ENCODE measurements around the gene VSNL1.

- TF ChIP-seq EZH2 (IDR thresholded peaks at IDR 0.05; ENCODE audit: low read length, unreplicated experiment): no peak
- no peak for TF ChIP-seq EZH2phosphoT487 (IDR thresholded peaks at IDR 0.05; ENCODE audit: borderline replicate concordance, low read length)
Measured at GRCh38 chr2:17638196-17638743, 97.8 kb downstream of the VSNL1 start.
